IPS DF 6.9 (cell line): ENCODE measurements around the gene MCCC1.
"Not testable (repeated sequence)": the region's sequence is repeated elsewhere in the genome, so short reads cannot be mapped to it uniquely, and the experiment has no call there.

Experiments used
- DNase-seq: peaks from one replicate; pipeline ENCODE4 v3.0.0-alpha.2; 2013; ENCODE audit warnings: low read depth, low spot score
- H3K27ac ChIP-seq: one replicate; pipeline ENCODE4 v1.5.1; 2013; ENCODE audit warnings: low read length, control low read depth
- H3K27me3 ChIP-seq: 2 replicates; pipeline ENCODE4 v1.6.1; 2013; ENCODE audit warnings: mild to moderate bottlenecking, low read length; ENCODE audit not compliant: control insufficient read depth, insufficient read depth
- H3K36me3 ChIP-seq: 2 replicates; pipeline ENCODE4 v1.6.1; 2013; ENCODE audit warnings: low read length; ENCODE audit not compliant: control insufficient read depth, insufficient read depth
- H3K4me1 ChIP-seq: 2 replicates; pipeline ENCODE4 v1.6.1; 2013; ENCODE audit warnings: low read length; ENCODE audit not compliant: control insufficient read depth, insufficient read depth
- H3K4me3 ChIP-seq: 2 replicates; pipeline ENCODE4 v1.5.1; 2013; ENCODE audit warnings: mild to moderate bottlenecking, low read length
- H3K9me3 ChIP-seq: 2 replicates; pipeline ENCODE4 v1.6.1; 2013; ENCODE audit warnings: low read length, inconsistent platforms; ENCODE audit not compliant: control insufficient read depth, insufficient read depth
- WGBS: extraction: QIAGEN DNeasy Blood & Tissue Kit; methylation state at CpG from one replicate; pipeline ENCODE4 v1.1.7; 2013; ENCODE audit warnings: mixed read lengths, missing lambda C conversion rate; ENCODE audit not compliant: insufficient read length, insufficient coverage; 5-methylcytosine and 5-hydroxymethylcytosine counted together

Gene MCCC1

GRCh38 chr3:182993486-182994201 is 105.7 kb downstream of the MCCC1 start:
- not testable (repeated sequence) for H3K27me3 ChIP-seq
- no CpG with 5 or more reads among the region's 4 CpGs for whole genome bisulfite sequencing

DNA sequence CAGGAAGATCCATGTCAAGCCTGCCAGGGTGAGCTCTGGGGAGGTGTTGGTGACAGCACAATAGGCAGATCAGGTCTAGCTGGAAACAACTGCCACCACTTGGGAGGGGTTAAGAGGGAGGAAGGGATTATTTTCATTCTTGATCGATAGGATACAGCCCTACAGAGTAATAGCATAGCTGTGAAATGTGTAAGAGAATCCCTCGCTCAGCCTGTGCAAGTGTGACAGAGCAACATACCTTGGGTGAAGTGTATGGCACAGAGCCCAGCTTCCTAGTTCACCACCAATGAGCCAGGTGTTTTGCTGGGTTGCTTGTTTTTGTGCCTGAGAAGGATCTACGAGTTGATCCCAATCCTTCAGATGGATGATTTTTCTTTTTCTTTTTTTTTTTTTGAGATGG is 109.7 kb downstream of the MCCC1 start:
- no peaks in the 10 kb centered on the region for H3K36me3 ChIP-seq
- no CpG with 5 or more reads among the region's 3 CpGs for WGBS
- no peak for DNase-seq

More at GRCh38 chr3:182993486-182994201, 105.7 kb downstream of the MCCC1 start:
- H3K27ac ChIP-seq, H3K4me3 ChIP-seq, H3K36me3 ChIP-seq, DNase-seq, H3K4me1 ChIP-seq, H3K9me3 ChIP-seq: not testable (repeated sequence)

DNA sequence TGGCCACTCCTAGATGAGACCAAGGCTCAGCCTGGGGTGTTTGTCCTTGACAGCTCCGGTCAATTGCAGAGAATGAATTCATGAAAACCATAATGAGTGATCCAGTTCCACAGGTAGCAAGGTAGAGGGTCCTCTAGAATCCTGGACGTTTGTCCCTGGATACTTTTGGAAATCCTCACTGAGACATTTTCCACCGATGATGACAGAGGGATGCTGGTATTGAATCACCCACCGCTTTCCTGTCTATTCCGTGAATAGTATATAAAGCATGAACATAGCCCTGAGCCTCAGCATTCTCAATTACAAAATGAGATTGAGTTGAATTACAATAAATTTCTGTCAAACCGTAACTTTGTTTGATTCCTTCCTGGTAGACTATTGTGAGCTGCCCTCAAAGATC is 113.3 kb downstream of the MCCC1 start:
- Histone ChIP-seq H3K4me3 (no peak overlapping the region), H3K27ac (no peak overlapping the region), H3K36me3 (no peaks in the 10 kb centered on the region), H3K4me1 (no peaks in the 10 kb centered on the region), H3K9me3 (no peaks in the 10 kb centered on the region), H3K27me3 (no peaks in the 10 kb centered on the region)
- no CpG with 5 or more reads among the region's 6 CpGs for WGBS
- DNase-seq, result no peak

More for the DNA sequence above, 109.7 kb downstream of the MCCC1 start:
- no peak overlapping the region for H3K4me3 ChIP-seq
- H3K27me3 ChIP-seq, result no peaks in the 10 kb centered on the region
- H3K4me1 ChIP-seq, result no peaks in the 10 kb centered on the region
- H3K27ac ChIP-seq, result no peak overlapping the region
- H3K9me3 ChIP-seq, result no peaks in the 10 kb centered on the region

- Histone ChIP-seq H3K36me3 (no peaks in the 10 kb centered on the region), H3K27me3 (no peaks in the 10 kb centered on the region), H3K9me3 (no peaks in the 10 kb centered on the region), H3K4me3 (no peak overlapping the region), H3K27ac (no peak overlapping the region), H3K4me1 (no peaks in the 10 kb centered on the region)
- DNase-seq, result no peak
Observed at GRCh38 chr3:182983876-182984275, 115.4 kb downstream of the MCCC1 start.

GRCh38 chr3:182981038-182981380 is 118.3 kb downstream of the MCCC1 start:
- no CpG with 5 or more reads among the region's 10 CpGs for whole genome bisulfite sequencing

GRCh38 chr3:182980204-182981037 is 118.9 kb downstream of the MCCC1 start, which contains the start of gene DCUN1D1:
TSS of gene DCUN1D1 (minus strand) at chr3:182980538. CDS start at chr3:182980489, 49 bp downstream.
- Histone ChIP-seq H3K27ac (no peak within 1 kb of the TSS), H3K4me3 (peak within 1 kb of the TSS; percentile 90)
- DNase-seq, result no peak

More at GRCh38 chr3:182981038-182981380, 118.3 kb downstream of the MCCC1 start:
- no peaks in the 10 kb centered on the region for H3K27me3 ChIP-seq
- no peak for DNase-seq
- no peaks in the 10 kb centered on the region for H3K9me3 ChIP-seq
- peak overlapping the region; percentile 90; the same call in 1 of the 2 replicates for H3K4me3 ChIP-seq
- H3K27ac ChIP-seq, result no peak overlapping the region
- H3K36me3 ChIP-seq, result no peaks in the 10 kb centered on the region
- peaks cover 2% of the 10 kb centered on the region; the same call in 1 of the 2 replicates for H3K4me1 ChIP-seq

GRCh38 chr3:182979674-182980191 is 119.6 kb downstream of the MCCC1 start:
- peaks cover 2% of the 10 kb centered on the region; the same call in 1 of the 2 replicates for H3K4me1 ChIP-seq
- no CpG with 5 or more reads among the region's 29 CpGs for WGBS
- H3K27ac ChIP-seq, result no peak overlapping the region
- peak overlapping the region; percentile 90; the same call in 1 of the 2 replicates for H3K4me3 ChIP-seq
- H3K9me3 ChIP-seq, result no peaks in the 10 kb centered on the region
- no peaks in the 10 kb centered on the region for H3K36me3 ChIP-seq
- H3K27me3 ChIP-seq, result no peaks in the 10 kb centered on the region
- DNase-seq, result no peak

More at GRCh38 chr3:182980204-182981037, 118.9 kb downstream of the MCCC1 start, which contains the start of gene DCUN1D1:
- Histone ChIP-seq H3K27me3 (no peaks in the 10 kb centered on the region), H3K4me1 (peaks cover 2% of the 10 kb centered on the region; the same call in 1 of the 2 replicates), H3K9me3 (no peaks in the 10 kb centered on the region), H3K36me3 (no peaks in the 10 kb centered on the region)
- no CpG with 5 or more reads among the region's 106 CpGs for WGBS

DNA sequence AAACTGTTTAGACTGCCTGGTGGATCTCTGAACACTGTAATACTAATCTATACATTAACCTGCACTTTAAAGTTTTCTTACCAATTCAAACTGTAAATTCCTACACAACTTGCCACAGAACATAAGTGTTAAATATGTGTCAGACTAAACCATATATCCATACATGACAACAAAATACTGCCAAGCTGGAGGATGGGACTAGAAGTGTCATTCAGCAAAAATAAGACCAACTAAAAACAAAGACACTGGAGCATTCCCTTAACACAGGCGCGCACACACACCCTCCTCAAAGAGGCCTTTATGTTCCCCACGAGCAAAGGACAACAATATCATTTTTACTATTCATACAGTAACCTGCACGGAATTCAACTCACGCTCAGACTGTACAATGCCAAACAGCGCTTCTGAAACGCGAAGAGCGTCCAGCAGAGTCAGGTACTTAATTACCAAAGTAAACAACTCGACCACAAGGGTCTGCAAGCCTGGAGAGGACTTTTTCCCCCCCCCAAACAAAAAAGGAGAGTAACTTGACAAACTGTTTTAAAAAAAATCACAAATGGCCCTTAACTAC is 120.1 kb downstream of the MCCC1 start:
- H3K27ac ChIP-seq, result no peak overlapping the region
- WGBS, result no CpG with 5 or more reads among the region's 10 CpGs
- DNase-seq, result no peak

GRCh38 chr3:182978387-182978786 is 120.9 kb downstream of the MCCC1 start:
- no peaks in the 10 kb centered on the region for H3K9me3 ChIP-seq
- no peak for DNase-seq
- no peak overlapping the region for H3K4me3 ChIP-seq
- H3K27me3 ChIP-seq, result no peaks in the 10 kb centered on the region
- no CpG with 5 or more reads among the region's 5 CpGs for WGBS
- H3K27ac ChIP-seq, result no peak overlapping the region
- no peaks in the 10 kb centered on the region for H3K36me3 ChIP-seq
- peaks cover 2% of the 10 kb centered on the region; the same call in 1 of the 2 replicates for H3K4me1 ChIP-seq

More for the DNA sequence above, 120.1 kb downstream of the MCCC1 start:
- Histone ChIP-seq H3K4me1 (peaks cover 2% of the 10 kb centered on the region; the same call in 1 of the 2 replicates), H3K4me3 (peak overlapping the region; percentile 90; the same call in 1 of the 2 replicates), H3K36me3 (no peaks in the 10 kb centered on the region), H3K9me3 (no peaks in the 10 kb centered on the region), H3K27me3 (no peaks in the 10 kb centered on the region)

DNA sequence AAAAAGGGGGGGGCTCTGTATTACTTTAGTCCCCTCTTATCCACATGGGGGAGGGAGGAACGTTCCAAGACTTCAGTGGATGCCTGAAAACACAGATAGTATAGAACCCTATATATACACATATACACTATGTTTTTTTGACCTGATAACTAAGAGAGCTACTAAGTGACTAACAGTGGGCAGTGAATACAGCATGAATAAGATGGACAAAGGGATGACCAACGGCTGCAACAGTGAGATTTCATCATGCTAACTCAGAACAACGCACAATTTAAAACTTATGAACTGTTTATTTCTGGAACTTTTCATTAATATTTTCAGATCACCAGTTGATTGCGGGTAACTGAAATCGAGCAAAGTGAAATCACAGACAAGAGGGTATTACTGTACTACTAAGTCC is 126.2 kb downstream of the MCCC1 start:
- H3K4me1 ChIP-seq, result no peaks in the 10 kb centered on the region
- no peak for DNase-seq
- no CpG with 5 or more reads among the region's 5 CpGs for WGBS

More for the DNA sequence above, 126.2 kb downstream of the MCCC1 start:
- Histone ChIP-seq H3K4me3 (no peak overlapping the region), H3K9me3 (no peaks in the 10 kb centered on the region), H3K27me3 (no peaks in the 10 kb centered on the region), H3K36me3 (no peaks in the 10 kb centered on the region), H3K27ac (no peak overlapping the region)
